ENCODE measurements around the gene FAM181B.
A peak's percentile ranks its signal among the peaks of the same experiment; 100 is the strongest.

The FAM181B gene

DNA sequence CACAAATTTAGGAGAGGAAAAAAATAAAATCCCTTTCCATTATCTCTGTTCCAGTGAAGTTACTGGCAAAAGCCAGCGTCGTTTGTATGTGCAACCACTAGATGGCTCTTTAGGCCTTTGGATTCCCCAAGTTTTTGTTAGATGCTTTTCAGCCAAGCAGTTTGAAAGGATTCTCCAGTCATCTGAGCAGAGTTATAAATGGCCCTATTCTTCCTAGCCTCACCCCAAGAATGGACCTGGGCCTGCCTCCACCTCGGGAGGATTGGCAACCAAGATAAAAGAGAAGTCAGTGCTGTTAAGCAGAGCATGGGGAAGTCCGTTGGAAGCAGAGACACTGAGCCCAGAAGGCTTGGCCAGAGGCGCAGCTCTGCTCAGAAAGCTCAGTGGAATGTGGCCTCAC is 15.4 kb downstream of the FAM181B start:
- Histone ChIP-seq H3K4me3 (replicated peaks; ENCODE audit: insufficient read depth, low read length) (no peak overlapping the region), H3K27me3 (ENCODE audit: insufficient read depth, poor library complexity, severe bottlenecking) (peaks cover 6% of the 10 kb centered on the region), H3K27ac (replicated peaks) (no peak overlapping the region)
- DNase-seq (ENCODE audit: low read depth in 1 of 2, low spot score in 1 of 2): peak in 1 of 2 experiments; percentile 8
- TF ChIP-seq, protein P1, sequence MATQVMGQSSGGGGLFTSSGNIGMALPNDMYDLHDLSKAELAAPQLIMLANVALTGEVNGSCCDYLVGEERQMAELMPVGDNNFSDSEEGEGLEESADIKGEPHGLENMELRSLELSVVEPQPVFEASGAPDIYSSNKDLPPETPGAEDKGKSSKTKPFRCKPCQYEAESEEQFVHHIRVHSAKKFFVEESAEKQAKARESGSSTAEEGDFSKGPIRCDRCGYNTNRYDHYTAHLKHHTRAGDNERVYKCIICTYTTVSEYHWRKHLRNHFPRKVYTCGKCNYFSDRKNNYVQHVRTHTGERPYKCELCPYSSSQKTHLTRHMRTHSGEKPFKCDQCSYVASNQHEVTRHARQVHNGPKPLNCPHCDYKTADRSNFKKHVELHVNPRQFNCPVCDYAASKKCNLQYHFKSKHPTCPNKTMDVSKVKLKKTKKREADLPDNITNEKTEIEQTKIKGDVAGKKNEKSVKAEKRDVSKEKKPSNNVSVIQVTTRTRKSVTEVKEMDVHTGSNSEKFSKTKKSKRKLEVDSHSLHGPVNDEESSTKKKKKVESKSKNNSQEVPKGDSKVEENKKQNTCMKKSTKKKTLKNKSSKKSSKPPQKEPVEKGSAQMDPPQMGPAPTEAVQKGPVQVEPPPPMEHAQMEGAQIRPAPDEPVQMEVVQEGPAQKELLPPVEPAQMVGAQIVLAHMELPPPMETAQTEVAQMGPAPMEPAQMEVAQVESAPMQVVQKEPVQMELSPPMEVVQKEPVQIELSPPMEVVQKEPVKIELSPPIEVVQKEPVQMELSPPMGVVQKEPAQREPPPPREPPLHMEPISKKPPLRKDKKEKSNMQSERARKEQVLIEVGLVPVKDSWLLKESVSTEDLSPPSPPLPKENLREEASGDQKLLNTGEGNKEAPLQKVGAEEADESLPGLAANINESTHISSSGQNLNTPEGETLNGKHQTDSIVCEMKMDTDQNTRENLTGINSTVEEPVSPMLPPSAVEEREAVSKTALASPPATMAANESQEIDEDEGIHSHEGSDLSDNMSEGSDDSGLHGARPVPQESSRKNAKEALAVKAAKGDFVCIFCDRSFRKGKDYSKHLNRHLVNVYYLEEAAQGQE (IDR thresholded peaks at IDR 0.05; ENCODE audit: insufficient replicate concordance, low read depth): no peak
- TF ChIP-seq, protein P2, sequence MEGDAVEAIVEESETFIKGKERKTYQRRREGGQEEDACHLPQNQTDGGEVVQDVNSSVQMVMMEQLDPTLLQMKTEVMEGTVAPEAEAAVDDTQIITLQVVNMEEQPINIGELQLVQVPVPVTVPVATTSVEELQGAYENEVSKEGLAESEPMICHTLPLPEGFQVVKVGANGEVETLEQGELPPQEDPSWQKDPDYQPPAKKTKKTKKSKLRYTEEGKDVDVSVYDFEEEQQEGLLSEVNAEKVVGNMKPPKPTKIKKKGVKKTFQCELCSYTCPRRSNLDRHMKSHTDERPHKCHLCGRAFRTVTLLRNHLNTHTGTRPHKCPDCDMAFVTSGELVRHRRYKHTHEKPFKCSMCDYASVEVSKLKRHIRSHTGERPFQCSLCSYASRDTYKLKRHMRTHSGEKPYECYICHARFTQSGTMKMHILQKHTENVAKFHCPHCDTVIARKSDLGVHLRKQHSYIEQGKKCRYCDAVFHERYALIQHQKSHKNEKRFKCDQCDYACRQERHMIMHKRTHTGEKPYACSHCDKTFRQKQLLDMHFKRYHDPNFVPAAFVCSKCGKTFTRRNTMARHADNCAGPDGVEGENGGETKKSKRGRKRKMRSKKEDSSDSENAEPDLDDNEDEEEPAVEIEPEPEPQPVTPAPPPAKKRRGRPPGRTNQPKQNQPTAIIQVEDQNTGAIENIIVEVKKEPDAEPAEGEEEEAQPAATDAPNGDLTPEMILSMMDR (IDR thresholded peaks at IDR 0.05; ENCODE audit: insufficient read depth, low read length): peak; percentile 33

DNA sequence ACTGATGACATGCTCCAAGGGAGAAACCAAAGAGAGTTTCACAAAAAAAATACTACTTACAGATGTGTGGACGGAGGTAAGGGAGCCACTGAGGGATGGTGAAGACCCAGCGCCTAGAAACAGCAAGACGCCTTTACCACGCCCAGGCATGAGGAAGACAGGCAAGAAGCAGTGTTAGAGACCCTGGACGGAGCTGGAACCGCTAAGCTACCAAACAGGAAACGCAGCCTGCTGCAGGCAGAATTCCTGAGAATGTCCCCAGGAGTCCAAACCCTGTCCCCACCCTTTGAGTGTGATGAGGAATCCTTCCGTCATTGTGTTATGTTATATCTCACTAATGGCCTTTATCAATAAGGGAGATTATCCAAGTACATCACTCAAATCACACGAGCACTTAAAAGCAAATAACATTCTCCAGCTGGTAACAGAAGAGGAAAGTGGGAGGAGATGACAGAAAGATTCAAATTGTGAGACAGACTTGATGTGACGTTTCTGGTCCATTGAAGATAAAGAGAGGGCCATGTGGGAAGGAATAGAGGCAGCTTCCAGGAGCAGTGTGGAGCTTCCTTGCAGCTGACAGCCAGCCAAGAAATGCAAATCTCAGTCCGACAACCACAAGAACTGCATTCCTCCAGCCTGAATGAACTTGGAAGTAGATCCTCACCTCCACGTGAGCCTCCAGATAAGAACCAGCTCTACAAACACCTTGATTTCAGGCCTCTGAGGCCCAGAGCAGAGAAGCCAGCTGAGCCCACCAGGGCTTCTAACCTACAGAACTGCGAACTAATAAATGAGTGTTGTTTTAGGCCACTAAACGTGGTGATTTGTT is 19.1 kb downstream of the FAM181B start:
- Histone ChIP-seq H3K27ac (replicated peaks) (no peak overlapping the region), H3K27me3 (ENCODE audit: insufficient read depth, poor library complexity, severe bottlenecking) (no peaks in the 10 kb centered on the region), H3K4me3 (replicated peaks; ENCODE audit: insufficient read depth, low read length) (no peak overlapping the region)
- no peak for DNase-seq (ENCODE audit: low read depth in 1 of 2, low spot score in 1 of 2)
- TF ChIP-seq GABPA (IDR thresholded peaks at IDR 0.05; ENCODE audit: low read depth) (no peak), SPI1 (IDR thresholded peaks at IDR 0.05; ENCODE audit: borderline replicate concordance, low read depth) (no peak)
- TF ChIP-seq, protein P1 (IDR thresholded peaks at IDR 0.05; ENCODE audit: insufficient replicate concordance, low read depth): no peak
- TF ChIP-seq, protein P2 (IDR thresholded peaks at IDR 0.05; ENCODE audit: insufficient read depth, low read length): no peak

DNA sequence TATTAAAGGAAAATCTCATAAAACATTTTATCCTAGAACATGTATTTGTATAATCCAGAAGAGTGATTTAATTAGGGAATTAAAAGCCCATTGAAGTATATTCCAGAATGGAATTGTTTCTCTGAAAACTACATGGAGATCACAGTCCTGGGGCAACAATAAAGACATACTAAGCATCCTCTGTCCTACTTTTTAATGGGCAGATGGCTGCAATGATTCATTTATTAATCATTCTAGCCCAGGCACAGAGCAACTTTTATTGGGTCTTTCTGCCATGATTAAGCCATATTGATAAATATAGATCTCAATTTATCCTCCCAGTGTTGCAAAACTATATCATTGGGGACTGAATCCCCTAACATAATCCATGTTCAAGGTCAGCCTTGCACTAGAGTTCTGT is 22.0 kb downstream of the FAM181B start:
- H3K27ac ChIP-seq (replicated peaks): no peak overlapping the region
- no peaks in the 10 kb centered on the region for H3K27me3 ChIP-seq (ENCODE audit: insufficient read depth, poor library complexity, severe bottlenecking)
- H3K4me3 ChIP-seq (replicated peaks; ENCODE audit: insufficient read depth, low read length): no peak overlapping the region
- DNase-seq (ENCODE audit: low read depth in 1 of 2, low spot score in 1 of 2): no peak
- TF ChIP-seq, protein P2 (IDR thresholded peaks at IDR 0.05; ENCODE audit: insufficient read depth, low read length): no peak
- TF ChIP-seq, protein P1 (IDR thresholded peaks at IDR 0.05; ENCODE audit: insufficient replicate concordance, low read depth): no peak
- TF ChIP-seq SPI1 (IDR thresholded peaks at IDR 0.05; ENCODE audit: borderline replicate concordance, low read depth) (no peak), GABPA (IDR thresholded peaks at IDR 0.05; ENCODE audit: low read depth) (no peak), POLR2AphosphoS5 (IDR thresholded peaks at IDR 0.05; ENCODE audit: low read depth) (no peak)

Measured in HL-60 (cell line).